Stimulated activated CD8-positive, alpha-beta memory T cell treated with anti-CD3 and anti-CD28 coated beads, Interleukin-2, amount 100 ng/mL, for 1 hour (primary cell): ENCODE data around the gene MNX1.

Experiments used
- DNase-seq, 2 donors: peaks; one replicate each; pipeline ENCODE4 v3.0.0-alpha.2; 2020; ENCODE audit warnings: low read depth in 2 of 2

MNX1 gene

GRCh38 chr7:157002819-157003421 lies 7.5 kb downstream of the MNX1 start:
- DNase-seq: no peak

DNA sequence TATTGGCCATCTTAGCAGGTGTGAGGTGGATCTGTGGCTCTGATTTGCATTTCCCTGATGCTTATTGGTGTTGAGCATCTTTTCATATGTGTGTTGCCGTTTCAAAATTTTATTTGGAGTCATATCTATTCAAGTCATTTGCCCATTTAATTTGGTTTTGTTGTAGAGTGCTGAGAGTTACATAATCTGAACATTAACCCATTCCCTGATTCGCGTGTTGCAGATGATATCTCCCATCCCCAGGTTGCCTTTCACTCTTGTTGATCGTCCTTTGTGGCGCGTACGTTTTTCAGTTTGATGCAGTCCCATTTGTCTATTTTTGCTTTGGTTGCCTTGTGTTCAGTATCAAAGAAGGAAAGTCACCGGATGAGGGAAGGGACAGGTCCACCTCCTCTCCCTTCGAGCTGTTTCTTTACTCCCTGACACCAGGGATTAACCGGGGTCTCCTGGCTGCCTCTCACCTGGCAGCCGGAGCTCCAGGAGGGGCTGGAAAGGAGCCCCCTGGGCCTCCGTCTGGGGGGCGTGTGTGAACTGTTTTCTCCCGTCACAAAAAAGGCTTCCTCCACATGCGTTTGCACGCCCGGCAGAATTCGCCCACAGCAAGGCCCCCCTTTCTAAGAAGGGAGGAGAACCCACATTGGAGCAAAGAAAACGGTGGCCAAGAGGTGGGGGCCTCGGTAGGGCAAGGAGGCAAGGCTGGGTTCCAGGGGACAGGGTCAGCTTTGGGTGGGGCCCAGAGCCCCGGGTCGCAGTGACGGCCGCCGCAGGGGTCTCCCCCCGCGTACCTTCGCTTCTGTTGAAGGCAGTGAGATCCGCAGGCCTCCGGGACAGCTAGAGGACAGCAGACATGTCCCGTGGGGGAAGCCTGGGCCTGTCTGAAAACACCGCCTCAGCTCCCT lies 8.3 kb downstream of the MNX1 start:
- no peak for DNase-seq

GRCh38 chr7:157000741-157001653 lies 9.5 kb downstream of the MNX1 start:
- no peak for DNase-seq

DNA sequence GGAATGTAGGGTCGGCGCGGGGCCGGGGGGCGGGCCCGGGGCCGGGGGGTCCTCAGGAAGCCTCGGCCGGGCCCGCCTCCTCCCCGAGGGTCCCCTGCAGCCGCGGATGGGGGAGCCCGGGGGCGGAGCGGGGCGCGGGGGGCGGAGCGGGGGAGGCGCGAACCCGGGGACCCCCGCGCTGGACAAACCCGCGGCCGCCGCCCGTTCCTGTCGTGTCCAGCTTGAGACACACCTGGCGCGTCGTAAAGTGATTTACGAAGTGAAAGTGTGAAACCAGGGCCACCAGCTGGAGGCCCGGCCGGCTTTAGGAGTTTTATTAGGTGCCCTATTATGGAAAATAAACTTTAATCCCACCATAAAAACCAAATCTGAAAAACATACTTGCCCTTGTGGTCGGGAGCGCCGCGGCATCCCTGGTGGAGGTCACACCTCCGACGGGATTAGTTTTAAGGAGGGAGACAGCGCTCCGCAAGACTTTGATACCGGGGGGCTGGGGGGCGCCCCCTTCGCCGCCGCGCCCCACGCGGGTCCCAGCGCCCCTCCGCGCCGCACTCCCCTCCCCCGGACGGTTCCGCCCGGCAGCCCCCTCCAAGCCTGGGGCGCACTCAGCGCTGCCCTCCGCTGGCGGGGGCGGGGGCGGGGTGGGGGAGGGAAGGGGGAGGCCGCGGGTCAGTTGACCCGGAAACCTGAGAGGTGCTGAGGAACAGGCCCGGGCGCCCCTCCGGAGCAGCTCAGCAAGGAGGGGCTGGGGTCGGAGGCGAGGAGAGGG lies 10.3 kb downstream of the MNX1 start:
- DNase-seq: no peak

- no peak for DNase-seq
These were observed 11.2 kb downstream of the MNX1 start for GRCh38 chr7:156998988-156999957.

- no peak for DNase-seq
These were observed 16.0 kb downstream of the MNX1 start for GRCh38 chr7:156994417-156994816.

- no peak for DNase-seq
These were observed 16.6 kb downstream of the MNX1 start for GRCh38 chr7:156993925-156994235.

DNA sequence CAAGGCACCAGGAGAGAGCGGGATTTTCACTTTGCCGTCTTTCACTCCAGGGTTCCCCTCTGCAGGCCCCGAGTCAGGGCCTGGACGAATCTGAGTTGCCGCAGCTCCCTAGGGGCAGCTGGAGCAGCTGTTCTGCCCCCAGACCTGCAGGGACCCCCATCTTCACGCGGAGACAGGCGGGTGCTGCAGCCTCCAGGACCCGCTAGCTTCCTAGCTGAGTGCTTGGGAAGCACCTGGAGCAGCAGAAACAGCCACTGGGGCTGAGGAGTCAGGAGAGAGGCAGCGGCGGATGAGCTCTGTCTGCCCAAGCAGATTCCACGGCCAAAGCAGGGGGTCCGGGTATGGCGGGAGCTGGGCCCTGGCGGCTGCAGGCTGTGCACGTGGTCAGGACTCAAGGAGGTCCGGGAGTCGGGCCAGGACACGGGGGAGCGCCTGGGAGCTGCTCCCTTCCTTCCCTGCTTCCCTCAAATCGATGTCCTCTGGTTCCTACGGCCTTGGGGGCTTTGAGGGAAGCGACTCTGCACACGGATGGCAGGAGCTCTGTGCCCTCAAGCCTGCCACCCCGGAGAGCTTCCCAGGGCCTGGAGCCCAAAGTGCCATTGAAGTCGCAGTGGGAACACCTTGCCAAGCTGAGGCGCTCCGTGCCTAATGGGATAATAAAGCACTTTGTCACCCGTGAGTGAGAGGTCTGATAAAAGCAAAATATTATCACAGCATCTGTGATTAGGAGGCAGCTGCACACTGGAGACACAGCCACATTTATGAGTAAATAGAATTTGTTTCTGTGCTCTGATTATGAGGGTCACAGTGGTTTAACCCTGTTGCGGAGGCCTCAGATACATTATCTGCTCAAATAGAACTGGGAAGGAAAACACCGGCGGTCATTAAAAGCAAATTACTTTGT lies 17.2 kb downstream of the MNX1 start:
- no peak for DNase-seq

- no peak for DNase-seq
These were observed 20.5 kb downstream of the MNX1 start for GRCh38 chr7:156989766-156990535.

- DNase-seq: no peak
These were observed 21.9 kb downstream of the MNX1 start for GRCh38 chr7:156988343-156989185.

GRCh38 chr7:156986378-156986777 lies 24.1 kb downstream of the MNX1 start:
- DNase-seq: no peak

DNA sequence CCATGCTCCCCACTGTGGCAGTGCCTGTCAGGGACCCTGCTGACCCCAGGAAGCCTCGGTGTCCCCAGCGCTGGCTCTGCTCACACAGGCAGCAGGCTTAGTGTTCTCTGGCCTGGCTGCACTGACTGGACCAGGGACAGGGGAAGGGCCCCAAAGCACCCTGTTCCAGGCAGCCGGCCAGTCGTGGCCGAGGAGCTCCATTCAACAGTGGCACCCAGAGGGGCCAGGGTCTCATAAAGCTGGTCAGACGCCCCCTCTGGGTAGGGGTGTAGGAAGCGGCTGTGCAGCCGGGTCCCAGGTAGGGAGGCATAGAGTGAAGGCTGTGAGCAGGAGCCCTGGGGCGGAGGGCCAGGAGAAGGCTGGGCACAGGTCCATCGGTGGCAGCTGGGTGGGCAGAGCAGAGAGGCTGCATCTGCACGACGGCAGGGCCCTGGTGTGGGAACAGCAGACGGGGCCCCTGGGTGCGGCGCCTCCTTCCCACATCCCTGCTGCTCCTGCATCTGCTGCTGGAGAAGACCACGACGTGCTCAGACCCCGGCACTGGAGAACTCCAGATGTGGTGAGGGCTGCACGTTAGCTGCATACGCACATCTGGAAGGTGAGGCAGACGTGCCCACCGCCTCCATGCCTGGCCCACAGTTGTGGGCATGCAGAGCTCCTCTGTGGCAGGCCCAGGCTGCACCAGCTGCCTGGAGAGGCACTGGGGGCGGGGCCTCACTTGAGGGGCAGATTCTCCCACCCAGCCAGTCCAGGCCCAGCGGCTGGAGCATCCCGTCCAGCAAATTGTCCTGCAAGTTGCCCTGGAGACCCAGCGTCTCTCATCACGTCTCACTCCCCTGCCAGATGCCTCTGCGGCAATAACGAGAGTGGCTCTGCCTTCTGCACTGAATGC lies 25.1 kb downstream of the MNX1 start:
- no peak for DNase-seq

DNA sequence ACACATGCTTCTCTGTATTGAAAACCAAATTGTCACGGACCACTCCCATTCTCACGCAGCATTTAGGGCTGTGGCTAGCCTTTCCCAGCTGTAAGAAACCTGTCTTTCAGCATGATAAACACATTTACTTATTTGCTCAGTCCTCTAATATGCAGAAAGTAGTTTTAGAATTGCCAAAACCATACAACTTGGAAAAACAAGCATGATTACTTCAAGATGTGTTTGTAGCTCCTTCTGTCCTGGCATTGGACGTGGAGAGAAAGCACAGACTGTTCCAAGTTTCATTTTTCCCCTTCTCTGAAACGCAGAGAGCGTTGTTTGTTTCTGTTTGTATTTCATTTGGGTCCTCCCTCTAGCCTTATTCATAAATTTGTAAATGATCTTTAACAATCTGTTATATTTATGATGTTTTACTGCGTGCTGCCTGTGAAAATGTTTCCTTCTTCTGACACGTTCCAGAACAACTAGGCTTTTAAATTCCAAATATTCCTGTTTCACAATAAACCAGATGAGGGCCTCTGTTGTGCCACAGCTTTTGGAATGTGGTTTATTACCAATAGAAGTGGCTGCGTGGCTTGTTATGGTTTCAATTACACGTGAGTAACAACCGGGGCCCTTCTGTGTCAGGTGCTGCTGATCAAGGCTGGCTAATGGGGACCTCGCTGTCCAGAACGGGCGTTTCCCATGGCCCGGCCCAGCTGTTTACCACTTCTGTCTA lies 26.1 kb downstream of the MNX1 start:
- DNase-seq: no peak

DNA sequence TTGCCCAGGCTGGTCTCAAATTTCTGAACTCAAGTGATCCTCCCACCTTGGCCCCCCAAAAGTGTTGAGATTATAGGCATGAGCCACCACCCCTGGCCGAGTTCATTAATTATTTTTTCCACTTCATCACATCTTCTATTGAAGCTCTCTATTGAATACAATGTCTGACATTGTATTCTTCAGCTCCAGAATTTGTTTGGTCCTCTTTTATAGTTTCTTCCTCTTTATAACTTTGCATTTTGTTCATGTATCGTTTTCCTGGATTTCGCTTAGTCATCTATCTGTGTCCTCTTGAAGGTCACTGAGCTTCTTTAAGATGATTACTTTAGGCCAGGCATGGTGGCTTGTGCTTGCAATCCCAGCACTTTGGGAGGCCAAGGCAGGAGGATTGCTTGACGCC lies 30.8 kb downstream of the MNX1 start:
- DNase-seq: no peak

DNA sequence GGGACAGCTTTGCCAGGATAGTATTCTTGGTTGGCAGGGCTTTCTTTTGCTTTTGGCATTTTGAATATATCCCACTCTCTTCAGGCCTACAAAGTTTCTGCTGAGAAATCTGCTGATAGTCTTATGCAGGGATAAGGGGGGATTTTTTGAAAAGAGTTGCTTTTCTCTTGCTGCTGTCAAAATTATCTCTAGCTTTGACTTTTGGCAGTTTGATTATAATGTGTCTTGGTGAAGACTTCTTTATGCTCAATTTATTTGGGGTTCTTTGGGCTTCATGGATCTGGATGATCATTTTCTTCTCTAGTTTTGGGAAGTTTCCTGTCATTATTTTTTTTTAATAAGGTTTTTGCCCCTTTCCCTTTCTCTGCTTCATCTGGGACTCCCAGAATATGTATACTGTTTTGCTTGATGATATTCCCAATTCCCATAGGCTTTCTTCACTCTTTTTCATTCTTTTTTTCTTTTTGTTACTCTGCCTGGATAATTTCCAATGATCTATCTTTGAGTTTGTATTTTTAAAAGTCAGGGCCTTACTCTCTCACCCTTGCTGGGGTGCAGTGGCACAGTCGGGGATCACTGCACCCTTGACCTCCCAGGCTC lies 31.4 kb downstream of the MNX1 start:
- DNase-seq: no peak

DNA sequence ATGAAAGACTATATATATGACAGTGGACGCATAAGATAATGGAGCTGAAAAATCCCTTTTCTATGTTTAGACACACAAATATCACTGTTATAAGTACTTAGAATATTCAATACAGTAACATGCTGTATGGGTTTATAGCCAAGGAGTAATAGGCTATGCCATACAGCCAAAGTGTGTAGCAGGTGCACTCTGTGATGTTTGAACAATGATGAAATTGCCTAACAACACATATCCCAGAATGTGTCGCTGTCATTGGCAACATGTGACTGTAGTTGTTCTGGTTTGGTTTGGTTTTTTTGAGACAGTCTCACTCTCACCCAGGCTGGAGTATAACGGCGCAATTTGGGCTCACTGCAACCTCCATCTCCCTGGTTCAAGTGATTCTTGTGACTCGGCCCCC lies 34.8 kb downstream of the MNX1 start:
- DNase-seq: no peak
